MG63 (cell line): ENCODE results near the gene MDM1. TPM values are rescaled to one million over a fixed set of nuclear protein-coding genes. Genes with fewer than 3 reads are reported as not detected.

Experiments
- DNase-seq: peaks from one replicate; pipeline ENCODE4 v3.0.0-alpha.2; 2020
- H3K27me3 ChIP-seq: fragments of 250-450 bp; sonication (Bioruptor Pico); 2 replicates; pipeline ENCODE4 v1.5.1; 2020; ENCODE audit warnings: mild to moderate bottlenecking, moderate library complexity
- H3K36me3 ChIP-seq: fragments of 250-450 bp; sonication (Bioruptor Pico); 2 replicates; pipeline ENCODE4 v1.5.1; 2020; ENCODE audit warnings: mild to moderate bottlenecking, moderate library complexity
- H3K4me3 ChIP-seq: fragments of 250-450 bp; sonication (Bioruptor Pico); 2 replicates; pipeline ENCODE4 v1.5.1; 2020; ENCODE audit warnings: mild to moderate bottlenecking, moderate library complexity
- H3K9me3 ChIP-seq: fragments of 250-450 bp; sonication (Bioruptor Pico); 2 replicates; pipeline ENCODE4 v1.5.1; 2020; ENCODE audit warnings: mild to moderate bottlenecking, moderate library complexity
- total RNA-seq: library from RNA; depleted of rRNA; stranded (reverse); fragments of >200 nt; shearing (Covaris generic); gene quantifications from 2 replicates; pipeline ENCODE4 v1.2.3, GENCODE V29; 2014; ENCODE audit warnings: low replicate concordance

The MDM1 gene
- total RNA-seq, 1 experiment from 2014 or later = 8.0 TPM

- Histone ChIP-seq H3K9me3 (no peaks in the 10 kb centered on the region), H3K4me3 (no peak overlapping the region), H3K27me3 (no peaks in the 10 kb centered on the region), H3K36me3 (no peaks in the 10 kb centered on the region)
- no peak for DNase-seq
Measured at GRCh38 chr12:68269779-68270178, 62.4 kb downstream of the MDM1 start.

GRCh38 chr12:68268967-68269366, 63.2 kb downstream of the MDM1 start:
- Histone ChIP-seq H3K27me3 (no peaks in the 10 kb centered on the region), H3K4me3 (no peak overlapping the region), H3K36me3 (no peaks in the 10 kb centered on the region), H3K9me3 (no peaks in the 10 kb centered on the region)
- DNase-seq = no peak

GRCh38 chr12:68267892-68268396, 64.2 kb downstream of the MDM1 start:
- no peaks in the 10 kb centered on the region for H3K36me3 ChIP-seq
- H3K4me3 ChIP-seq = no peak overlapping the region
- H3K27me3 ChIP-seq = no peaks in the 10 kb centered on the region
- DNase-seq = no peak
- H3K9me3 ChIP-seq = no peaks in the 10 kb centered on the region

GRCh38 chr12:68264857-68265256, 67.3 kb downstream of the MDM1 start:
- Histone ChIP-seq H3K4me3 (no peak overlapping the region), H3K36me3 (no peaks in the 10 kb centered on the region), H3K9me3 (no peaks in the 10 kb centered on the region), H3K27me3 (no peaks in the 10 kb centered on the region)
- DNase-seq = no peak

- Histone ChIP-seq H3K9me3 (no peaks in the 10 kb centered on the region), H3K36me3 (no peaks in the 10 kb centered on the region), H3K27me3 (no peaks in the 10 kb centered on the region), H3K4me3 (no peak overlapping the region)
- DNase-seq = no peak
Measured at GRCh38 chr12:68264158-68264855, 67.9 kb downstream of the MDM1 start.

- no peak overlapping the region for H3K4me3 ChIP-seq
- no peak for DNase-seq
- no peaks in the 10 kb centered on the region for H3K9me3 ChIP-seq
- H3K36me3 ChIP-seq = no peaks in the 10 kb centered on the region
- H3K27me3 ChIP-seq = no peaks in the 10 kb centered on the region
Measured at GRCh38 chr12:68263366-68263765, 68.8 kb downstream of the MDM1 start.

GRCh38 chr12:68261896-68262295, 70.3 kb downstream of the MDM1 start:
- no peak for DNase-seq
- Histone ChIP-seq H3K27me3 (no peaks in the 10 kb centered on the region), H3K4me3 (no peak overlapping the region), H3K9me3 (no peaks in the 10 kb centered on the region), H3K36me3 (no peaks in the 10 kb centered on the region)

GRCh38 chr12:68260153-68260552, 72.0 kb downstream of the MDM1 start:
- Histone ChIP-seq H3K36me3 (no peaks in the 10 kb centered on the region), H3K4me3 (no peak overlapping the region), H3K27me3 (no peaks in the 10 kb centered on the region), H3K9me3 (no peaks in the 10 kb centered on the region)
- DNase-seq = no peak

GRCh38 chr12:68259318-68259940, 72.7 kb downstream of the MDM1 start:
- no peak for DNase-seq
- Histone ChIP-seq H3K9me3 (no peaks in the 10 kb centered on the region), H3K36me3 (no peaks in the 10 kb centered on the region), H3K4me3 (no peak overlapping the region), H3K27me3 (no peaks in the 10 kb centered on the region)

- DNase-seq = no peak
- no peaks in the 10 kb centered on the region for H3K27me3 ChIP-seq
- H3K9me3 ChIP-seq = no peaks in the 10 kb centered on the region
- H3K36me3 ChIP-seq = no peaks in the 10 kb centered on the region
- H3K4me3 ChIP-seq = no peak within 1 kb of the TSS
Measured at GRCh38 chr12:68253504-68253903, 78.7 kb downstream of the MDM1 start, which contains the start of gene IL22. Gene IL22, minus strand, starts transcription at chr12:68253604. Its CDS starts 156 bp downstream, at chr12:68253448.

GRCh38 chr12:68252077-68252476, 80.1 kb downstream of the MDM1 start:
- Histone ChIP-seq H3K9me3 (no peaks in the 10 kb centered on the region; the same call in 1 of the 2 replicates), H3K27me3 (no peaks in the 10 kb centered on the region), H3K36me3 (no peaks in the 10 kb centered on the region), H3K4me3 (no peak overlapping the region)
- no peak for DNase-seq

- no peaks in the 10 kb centered on the region for H3K36me3 ChIP-seq
- H3K9me3 ChIP-seq = no peaks in the 10 kb centered on the region; the same call in 1 of the 2 replicates
- H3K4me3 ChIP-seq = no peak overlapping the region
- DNase-seq = no peak
- H3K27me3 ChIP-seq = no peaks in the 10 kb centered on the region
Measured at GRCh38 chr12:68250454-68250853, 81.7 kb downstream of the MDM1 start.

- no peaks in the 10 kb centered on the region; the same call in 1 of the 2 replicates for H3K9me3 ChIP-seq
- no peak overlapping the region for H3K4me3 ChIP-seq
- DNase-seq = no peak
- no peaks in the 10 kb centered on the region for H3K27me3 ChIP-seq
- no peaks in the 10 kb centered on the region for H3K36me3 ChIP-seq
Measured at GRCh38 chr12:68247785-68248184, 84.4 kb downstream of the MDM1 start.

GRCh38 chr12:68246350-68246749, 85.8 kb downstream of the MDM1 start:
- Histone ChIP-seq H3K9me3 (no peaks in the 10 kb centered on the region; the same call in 1 of the 2 replicates), H3K4me3 (no peak overlapping the region), H3K27me3 (no peaks in the 10 kb centered on the region), H3K36me3 (no peaks in the 10 kb centered on the region)
- no peak for DNase-seq

- H3K4me3 ChIP-seq = no peak overlapping the region
- H3K9me3 ChIP-seq = no peaks in the 10 kb centered on the region; the same call in 1 of the 2 replicates
- DNase-seq = no peak
- no peaks in the 10 kb centered on the region for H3K36me3 ChIP-seq
- H3K27me3 ChIP-seq = no peaks in the 10 kb centered on the region
Measured at GRCh38 chr12:68245180-68246021, 86.8 kb downstream of the MDM1 start.
